NCI-H69 (cell line): Measurements from ENCODE around the gene MAPK7.

Experiments used
- DNase-seq: peaks from one replicate; lab custom pipeline; 2025; lab: John Stamatoyannopoulos, UW

Gene MAPK7

DNA sequence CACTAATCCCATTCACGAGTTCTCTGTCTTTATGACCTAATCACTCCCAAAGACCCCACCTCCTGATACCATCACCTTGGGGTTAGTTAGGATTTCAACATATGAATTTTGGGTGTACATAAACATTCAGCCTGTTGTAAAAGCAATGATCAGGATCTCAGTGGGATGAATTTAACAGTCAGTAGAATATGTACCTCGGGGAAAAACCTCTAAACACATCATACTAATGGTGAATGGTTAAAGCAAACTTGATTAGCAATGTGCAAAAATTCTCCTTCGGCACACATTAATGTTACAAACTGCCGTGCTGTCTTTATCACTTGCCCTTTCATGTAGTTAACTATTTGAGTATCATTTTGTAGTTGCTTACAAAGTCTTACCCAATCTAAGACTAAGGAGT lies 42.9 kb downstream of the MAPK7 start:
- no peak for DNase-seq

DNA sequence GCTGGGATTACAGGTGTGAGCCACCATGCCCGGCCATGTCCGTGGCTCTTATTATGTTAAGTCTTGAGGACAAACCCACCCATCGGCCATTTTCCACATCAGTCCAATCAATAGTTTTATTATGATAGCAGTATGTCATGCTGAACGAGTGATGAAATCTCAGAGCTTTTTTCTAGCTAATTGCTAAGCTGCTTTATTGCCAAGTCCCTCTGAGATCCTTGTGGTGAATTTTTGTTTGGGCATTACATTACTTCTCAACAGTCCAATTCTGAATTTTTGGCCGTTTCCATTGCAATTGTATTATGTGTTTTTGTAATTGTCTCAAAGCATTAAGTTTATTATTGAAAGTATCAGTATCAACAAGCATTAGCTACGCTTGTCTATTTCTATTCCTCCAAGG lies 43.6 kb downstream of the MAPK7 start:
- no peak for DNase-seq

GRCh38 chr17:19424934-19425868 lies 46.9 kb downstream of the MAPK7 start:
- no peak for DNase-seq

DNA sequence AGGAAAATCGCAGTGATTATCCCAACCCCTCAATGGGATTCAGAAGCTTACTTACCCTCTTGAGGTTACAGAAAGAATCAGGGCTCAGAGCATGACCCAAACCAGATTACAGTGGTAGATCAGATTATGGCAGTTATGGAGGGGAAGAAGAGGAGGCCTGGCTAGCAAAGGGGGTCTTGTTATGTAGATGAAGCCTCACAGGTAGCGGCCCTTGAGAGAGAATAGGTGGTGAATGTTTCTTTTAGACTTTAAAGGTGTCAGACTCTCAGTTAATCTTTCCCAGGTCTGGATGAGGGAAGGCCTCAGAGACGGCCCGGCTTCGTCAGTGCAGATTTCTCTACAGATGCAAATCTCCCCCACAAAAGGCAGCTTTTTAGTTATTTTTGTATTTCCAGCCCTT lies 48.3 kb downstream of the MAPK7 start:
- no peak for DNase-seq

GRCh38 chr17:19431691-19432090 lies 53.4 kb downstream of the MAPK7 start:
- DNase-seq: no peak
